AG10803 (cell line): Measurements from ENCODE around the gene ZNF445.

Source experiments
- DNase-seq: peaks from one replicate; pipeline ENCODE4 v3.0.0; 2010; ENCODE audit warnings: low read depth
- H3K4me3 ChIP-seq: 2 replicates; pipeline ENCODE4 v1.5.1; 2011; ENCODE audit warnings: mild to moderate bottlenecking, low read length, control low read depth
- TF ChIP-seq, protein P1 (sequence below): conservative IDR thresholded peaks from 2 replicates; pipeline ENCODE4 v1.5.1; 2011; ENCODE audit warnings: mild to moderate bottlenecking, low read length, control low read depth, inconsistent platforms

Gene ZNF445

DNA sequence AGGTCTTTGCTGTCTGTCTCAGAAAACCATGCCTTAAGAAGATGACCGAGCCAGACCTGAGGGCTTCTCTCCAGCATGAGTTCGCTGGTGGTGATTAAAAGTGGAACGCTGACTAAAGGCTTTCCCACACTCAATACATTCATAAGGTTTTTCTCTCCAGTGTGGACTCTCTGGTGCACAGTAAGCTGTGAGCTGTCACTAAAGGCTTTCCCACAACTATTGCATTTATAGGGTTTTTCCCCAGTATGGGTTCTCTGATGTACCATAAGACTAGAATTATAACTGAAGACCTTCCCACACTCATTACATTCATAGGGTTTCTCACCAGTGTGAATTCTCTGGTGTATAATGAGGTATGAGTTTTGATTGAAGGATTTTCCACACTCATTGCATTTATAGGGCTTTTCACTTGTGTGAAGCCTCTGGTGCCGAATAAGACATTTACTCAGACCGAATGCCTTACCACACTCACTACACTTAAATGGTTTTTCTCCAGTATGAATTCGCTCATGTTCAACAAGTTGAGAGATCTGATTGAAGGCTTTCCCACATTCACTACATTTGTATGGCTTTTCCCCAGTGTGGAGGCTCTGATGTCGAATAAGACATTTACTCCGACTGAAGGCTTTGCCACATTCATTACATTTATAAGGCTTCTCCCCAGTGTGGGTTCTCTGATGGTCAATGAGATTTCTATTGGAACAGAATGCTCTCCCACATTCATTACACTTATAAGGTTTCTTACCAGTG lies 21.9 kb upstream of the ZNF445 start:
- TF ChIP-seq, protein P1, sequence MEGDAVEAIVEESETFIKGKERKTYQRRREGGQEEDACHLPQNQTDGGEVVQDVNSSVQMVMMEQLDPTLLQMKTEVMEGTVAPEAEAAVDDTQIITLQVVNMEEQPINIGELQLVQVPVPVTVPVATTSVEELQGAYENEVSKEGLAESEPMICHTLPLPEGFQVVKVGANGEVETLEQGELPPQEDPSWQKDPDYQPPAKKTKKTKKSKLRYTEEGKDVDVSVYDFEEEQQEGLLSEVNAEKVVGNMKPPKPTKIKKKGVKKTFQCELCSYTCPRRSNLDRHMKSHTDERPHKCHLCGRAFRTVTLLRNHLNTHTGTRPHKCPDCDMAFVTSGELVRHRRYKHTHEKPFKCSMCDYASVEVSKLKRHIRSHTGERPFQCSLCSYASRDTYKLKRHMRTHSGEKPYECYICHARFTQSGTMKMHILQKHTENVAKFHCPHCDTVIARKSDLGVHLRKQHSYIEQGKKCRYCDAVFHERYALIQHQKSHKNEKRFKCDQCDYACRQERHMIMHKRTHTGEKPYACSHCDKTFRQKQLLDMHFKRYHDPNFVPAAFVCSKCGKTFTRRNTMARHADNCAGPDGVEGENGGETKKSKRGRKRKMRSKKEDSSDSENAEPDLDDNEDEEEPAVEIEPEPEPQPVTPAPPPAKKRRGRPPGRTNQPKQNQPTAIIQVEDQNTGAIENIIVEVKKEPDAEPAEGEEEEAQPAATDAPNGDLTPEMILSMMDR, result no peak
- no peak overlapping the region for H3K4me3 ChIP-seq
- no peak for DNase-seq

DNA sequence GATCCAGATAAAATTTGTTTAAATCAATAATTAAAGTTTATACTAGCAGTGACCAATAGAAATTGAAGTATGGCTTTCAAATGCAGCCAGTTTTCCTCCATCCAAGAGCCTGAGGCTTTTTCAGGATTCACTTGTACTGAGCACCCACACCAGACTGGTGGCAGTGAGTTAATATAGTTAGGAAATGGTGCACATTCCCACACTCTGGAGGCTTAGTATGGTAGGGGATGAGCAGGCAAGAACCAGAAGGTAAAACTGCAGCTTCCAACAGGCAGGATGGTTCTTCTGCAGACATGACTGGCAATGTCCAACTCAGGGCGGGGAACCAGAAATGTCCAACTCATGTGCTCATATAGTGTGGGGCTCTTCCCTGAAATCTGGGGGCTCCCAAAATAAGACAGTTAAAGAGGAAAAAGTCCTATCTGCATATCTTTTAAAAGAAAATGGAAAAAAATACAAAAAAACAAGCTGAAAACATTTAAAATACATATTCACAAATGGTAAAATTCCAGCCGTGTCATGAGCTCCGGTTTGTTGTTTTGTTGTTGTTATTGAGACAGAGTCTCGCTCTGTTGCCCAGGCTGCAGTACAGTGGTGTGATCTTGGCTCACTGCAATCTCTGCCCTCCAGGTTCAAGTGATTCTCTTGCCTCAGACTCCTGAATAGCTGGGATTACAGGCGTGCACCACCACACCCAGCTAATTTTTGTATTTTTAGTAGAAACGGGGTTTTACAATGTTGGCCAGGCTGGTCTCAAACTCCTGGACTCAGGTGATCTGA lies 18.4 kb upstream of the ZNF445 start:
- DNase-seq, result no peak
- H3K4me3 ChIP-seq, result no peak overlapping the region
- TF ChIP-seq, protein P1, result no peak

DNA sequence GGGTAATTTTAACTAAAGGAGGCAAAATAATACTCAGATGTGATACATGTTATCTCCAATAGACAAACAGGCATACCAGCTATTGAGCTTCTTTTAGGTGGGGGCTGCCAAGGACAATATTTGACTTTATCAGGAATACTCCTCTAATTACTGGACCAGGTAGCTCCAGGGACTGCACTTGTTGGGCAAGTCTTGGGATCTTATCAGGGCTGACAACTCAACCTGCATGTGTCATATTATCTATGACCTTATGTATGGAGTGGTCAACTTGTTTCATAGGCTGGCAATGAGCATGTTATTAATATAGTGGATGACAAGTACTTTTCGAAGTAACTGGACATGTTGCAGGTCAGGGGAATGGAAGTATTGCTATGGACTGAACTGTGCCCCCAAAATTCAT lies 15.0 kb upstream of the ZNF445 start:
- TF ChIP-seq, protein P1, result no peak
- no peak for DNase-seq
- no peak overlapping the region for H3K4me3 ChIP-seq

- TF ChIP-seq, protein P1, result no peak
- no peak overlapping the region for H3K4me3 ChIP-seq
- DNase-seq, result no peak
Observed at GRCh38 chr3:44482721-44483120, 5.3 kb upstream of the ZNF445 start.

GRCh38 chr3:44478606-44479094 lies 1.2 kb upstream of the ZNF445 start:
- no peak for DNase-seq
- H3K4me3 ChIP-seq, result no peak overlapping the region
- TF ChIP-seq, protein P1, result no peak

- DNase-seq, result peak; percentile 2
- H3K4me3 ChIP-seq, result peak overlapping the region; percentile 72
- TF ChIP-seq, protein P1, result no peak
Observed at GRCh38 chr3:44478055-44478468, 592 bp upstream of the ZNF445 start.
